MCF 10A (cell line): Measurements from ENCODE around the gene SLC6A11. TPM values are rescaled to one million over a fixed set of nuclear protein-coding genes. Genes with fewer than 3 reads are reported as not detected.

Experiments used
- BruUV-seq: library from RNA; stranded (reverse); fragments of 400-500 nt; replicated peaks from 2 replicates; lab custom pipeline; 2021; lab: Mats Ljungman, UMichigan
- CTCF ChIA-PET: fragments of 300-600 bp; sonication (Branson Sonifier 250); formaldehyde crosslinking; extraction: SDS; loops from one replicate; lab custom pipeline; 2021; ENCODE audit warnings: antibody characterized with exemption, inconsistent platforms; lab: Yijun Ruan, JAX
- POLR2A ChIA-PET: fragments of 300-600, 350-650 bp; sonication (Branson Sonifier 250); formaldehyde crosslinking; extraction: SDS; loops from one replicate; lab custom pipeline; 2020; ENCODE audit warnings: antibody characterized with exemption, inconsistent platforms; lab: Yijun Ruan, JAX
- DNase-seq: peaks from one replicate; pipeline ENCODE4 v3.0.0-alpha.2; 2018; ENCODE audit not compliant: unreplicated experiment
- H3K27ac Mint-ChIP-seq: one replicate; pipeline ENCODE4 v1.8.0; 2022; ENCODE audit warnings: mild to moderate bottlenecking, low read depth, mixed read lengths; ENCODE audit not compliant: unreplicated experiment
- H3K27me3 Mint-ChIP-seq: one replicate; pipeline ENCODE4 v1.8.0; 2022; ENCODE audit warnings: mixed read lengths; ENCODE audit not compliant: insufficient read depth, unreplicated experiment
- H3K36me3 Mint-ChIP-seq: one replicate; pipeline ENCODE4 v1.8.0; 2022; ENCODE audit warnings: mild to moderate bottlenecking, moderate library complexity, mixed read lengths; ENCODE audit not compliant: insufficient read depth, unreplicated experiment
- H3K4me1 Mint-ChIP-seq: one replicate; pipeline ENCODE4 v1.8.0; 2022; ENCODE audit warnings: mixed read lengths; ENCODE audit not compliant: insufficient read depth, unreplicated experiment
- H3K4me3 Mint-ChIP-seq: one replicate; pipeline ENCODE4 v1.8.0; 2022; ENCODE audit warnings: mild to moderate bottlenecking, moderate library complexity, mixed read lengths; ENCODE audit not compliant: unreplicated experiment
- H3K9me3 Mint-ChIP-seq: one replicate; pipeline ENCODE4 v1.8.0; 2022; ENCODE audit warnings: mixed read lengths; ENCODE audit not compliant: unreplicated experiment
- intact Hi-C: fragments of 100-400 bp; cut with micrococcal nuclease; formaldehyde crosslinking; loops from 2 replicates; pipeline ENCODE4 v1.14.1; 2022
- total RNA-seq: library from RNA; stranded (reverse); gene quantifications from 2 replicates; pipeline ENCODE4 v1.2.3, GENCODE V29; 2022
- TF ChIP-seq, protein P1 (sequence below): fragments of 200-600 bp; IDR thresholded peaks from one replicate; pipeline ENCODE4 v1.8.0; 2022; ENCODE audit warnings: antibody characterized with exemption, mild to moderate bottlenecking; ENCODE audit not compliant: unreplicated experiment

SLC6A11 gene
- total RNA-seq, 1 experiment from 2014 or later = 1.4 TPM

DNA sequence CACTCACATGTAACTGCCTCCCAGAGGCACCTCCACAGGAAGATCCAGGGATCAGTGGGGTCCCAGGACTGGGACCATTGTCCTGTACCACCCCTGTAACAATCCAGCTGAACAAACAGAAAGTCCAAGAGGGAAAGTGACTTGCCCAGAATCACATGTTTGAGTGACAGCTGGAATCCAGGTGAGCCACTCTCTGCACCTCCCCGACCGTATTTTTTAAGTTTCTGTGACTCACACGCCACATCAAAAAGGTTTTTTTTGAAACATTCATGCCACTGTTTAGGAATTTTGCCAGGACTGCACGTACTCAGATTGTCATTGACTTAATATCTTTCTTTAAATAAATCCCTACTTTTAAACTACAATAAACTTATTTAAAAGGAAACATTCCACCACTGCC, 166.8 kb downstream of the SLC6A11 start:
- no peaks in the 10 kb centered on the region for H3K9me3 Mint-ChIP-seq
- intact Hi-C loops = loop anchor here (1.0 kb wide), 1 partner anchor 224 kb away; no protein-coding TSS in a partner anchor
- no peaks in the 10 kb centered on the region for H3K36me3 Mint-ChIP-seq
- TF ChIP-seq, protein P1, sequence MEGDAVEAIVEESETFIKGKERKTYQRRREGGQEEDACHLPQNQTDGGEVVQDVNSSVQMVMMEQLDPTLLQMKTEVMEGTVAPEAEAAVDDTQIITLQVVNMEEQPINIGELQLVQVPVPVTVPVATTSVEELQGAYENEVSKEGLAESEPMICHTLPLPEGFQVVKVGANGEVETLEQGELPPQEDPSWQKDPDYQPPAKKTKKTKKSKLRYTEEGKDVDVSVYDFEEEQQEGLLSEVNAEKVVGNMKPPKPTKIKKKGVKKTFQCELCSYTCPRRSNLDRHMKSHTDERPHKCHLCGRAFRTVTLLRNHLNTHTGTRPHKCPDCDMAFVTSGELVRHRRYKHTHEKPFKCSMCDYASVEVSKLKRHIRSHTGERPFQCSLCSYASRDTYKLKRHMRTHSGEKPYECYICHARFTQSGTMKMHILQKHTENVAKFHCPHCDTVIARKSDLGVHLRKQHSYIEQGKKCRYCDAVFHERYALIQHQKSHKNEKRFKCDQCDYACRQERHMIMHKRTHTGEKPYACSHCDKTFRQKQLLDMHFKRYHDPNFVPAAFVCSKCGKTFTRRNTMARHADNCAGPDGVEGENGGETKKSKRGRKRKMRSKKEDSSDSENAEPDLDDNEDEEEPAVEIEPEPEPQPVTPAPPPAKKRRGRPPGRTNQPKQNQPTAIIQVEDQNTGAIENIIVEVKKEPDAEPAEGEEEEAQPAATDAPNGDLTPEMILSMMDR = no peak
- POLR2A ChIA-PET = interaction anchor here (0.6 kb wide), 1 partner anchor 15 kb away, joined by 3 read pairs; no protein-coding TSS in a partner anchor
- H3K27me3 Mint-ChIP-seq = peaks cover 44% of the 10 kb centered on the region
- CTCF ChIA-PET = interaction anchor here (0.6 to 4.7 kb wide), 28 partner anchors 8 to 800 kb away, joined by 3 to 43 read pairs (median 4); no protein-coding TSS in a partner anchor
- H3K4me3 Mint-ChIP-seq = no peak overlapping the region
- DNase-seq = peak; percentile 48
- H3K4me1 Mint-ChIP-seq = peaks cover 11% of the 10 kb centered on the region
- no peak overlapping the region for H3K27ac Mint-ChIP-seq
- no TSS peak for BruUV-seq

DNA sequence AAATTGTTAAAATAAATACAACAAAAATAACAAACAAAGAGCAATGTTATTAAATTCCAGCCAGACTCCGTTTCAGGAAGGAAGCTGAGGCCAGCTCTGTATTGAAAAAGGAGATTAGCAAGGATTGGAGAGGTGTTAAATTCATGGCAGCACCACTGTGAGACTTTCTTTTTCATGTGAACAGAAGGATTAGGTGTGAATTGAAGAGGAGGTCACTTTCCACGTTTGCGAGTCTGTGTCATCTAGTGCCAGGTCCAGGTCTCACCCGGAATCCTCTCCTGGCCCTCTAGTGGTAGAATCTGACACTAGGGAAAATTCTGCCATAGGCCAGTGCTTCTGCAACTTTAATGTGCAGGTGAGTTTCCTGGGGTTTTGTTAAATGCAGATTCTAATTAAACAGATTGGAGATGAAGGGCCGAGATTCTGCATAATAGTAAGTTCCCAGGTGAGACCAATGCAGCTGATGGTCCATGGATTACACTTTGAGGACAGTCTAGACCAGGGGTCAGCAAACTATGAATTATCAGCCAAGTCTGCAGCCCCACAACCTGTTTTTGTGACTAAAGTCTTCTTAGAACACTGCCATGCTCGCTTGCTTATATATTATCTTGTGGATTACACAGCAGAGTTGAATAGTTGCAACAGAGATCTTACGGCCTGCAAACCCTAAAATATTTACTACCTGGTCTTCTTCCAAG, 167.3 kb downstream of the SLC6A11 start:
- TF ChIP-seq, protein P1 = peak; percentile 63
- DNase-seq = peak; percentile 61
- BruUV-seq = no TSS peak
- Mint-ChIP-seq H3K27me3 (peaks cover 44% of the 10 kb centered on the region), H3K4me3 (no peak overlapping the region), H3K27ac (no peak overlapping the region), H3K36me3 (no peaks in the 10 kb centered on the region), H3K9me3 (no peaks in the 10 kb centered on the region), H3K4me1 (peaks cover 11% of the 10 kb centered on the region)
- ChIA-PET POLR2A (interaction anchor here (0.6 kb wide), 1 partner anchor 14 kb away, joined by 3 read pairs; no protein-coding TSS in a partner anchor), CTCF (interaction anchor here (0.6 to 4.7 kb wide), 31 partner anchors 9 to 800 kb away, joined by 3 to 43 read pairs (median 4); no protein-coding TSS in a partner anchor)
- intact Hi-C loops = loop anchor here (1.0 kb wide), 1 partner anchor 225 kb away; no protein-coding TSS in a partner anchor

DNA sequence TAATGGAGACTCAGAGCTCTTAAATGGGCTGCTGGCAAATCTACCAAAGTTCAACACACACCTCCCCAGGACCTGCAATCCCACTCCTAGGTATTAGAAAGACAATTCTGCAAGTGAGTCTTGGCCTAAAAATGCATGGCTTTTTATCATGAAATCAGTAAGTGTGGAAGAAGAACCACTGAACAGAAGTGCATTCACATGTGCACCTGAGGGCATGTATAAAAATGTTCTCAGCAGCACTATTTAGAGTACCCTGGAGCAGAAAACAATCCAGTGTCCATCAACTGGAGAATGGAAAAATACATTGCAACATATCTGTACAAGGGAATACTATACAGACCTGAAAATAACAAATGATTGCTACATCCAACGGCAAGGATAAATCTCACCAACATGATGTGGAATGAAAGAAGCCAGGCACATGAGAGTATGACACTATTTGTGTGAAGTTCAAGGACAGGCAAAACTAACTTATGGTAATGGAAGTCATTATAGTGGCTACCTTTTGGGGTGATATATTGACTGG, 168.4 kb downstream of the SLC6A11 start:
- H3K4me3 Mint-ChIP-seq = no peak overlapping the region
- DNase-seq = no peak
- no peaks in the 10 kb centered on the region for H3K9me3 Mint-ChIP-seq
- TF ChIP-seq, protein P1 = no peak
- ChIA-PET POLR2A (no interaction called here), CTCF (interaction anchor here (0.6 to 4.7 kb wide), 9 partner anchors 15 to 419 kb away, joined by 3 to 43 read pairs (median 3); no protein-coding TSS in a partner anchor)
- BruUV-seq = no TSS peak
- H3K4me1 Mint-ChIP-seq = peaks cover 11% of the 10 kb centered on the region
- H3K27ac Mint-ChIP-seq = no peak overlapping the region
- no peaks in the 10 kb centered on the region for H3K36me3 Mint-ChIP-seq
- intact Hi-C loops = no loop called here
- H3K27me3 Mint-ChIP-seq = peaks cover 50% of the 10 kb centered on the region

DNA sequence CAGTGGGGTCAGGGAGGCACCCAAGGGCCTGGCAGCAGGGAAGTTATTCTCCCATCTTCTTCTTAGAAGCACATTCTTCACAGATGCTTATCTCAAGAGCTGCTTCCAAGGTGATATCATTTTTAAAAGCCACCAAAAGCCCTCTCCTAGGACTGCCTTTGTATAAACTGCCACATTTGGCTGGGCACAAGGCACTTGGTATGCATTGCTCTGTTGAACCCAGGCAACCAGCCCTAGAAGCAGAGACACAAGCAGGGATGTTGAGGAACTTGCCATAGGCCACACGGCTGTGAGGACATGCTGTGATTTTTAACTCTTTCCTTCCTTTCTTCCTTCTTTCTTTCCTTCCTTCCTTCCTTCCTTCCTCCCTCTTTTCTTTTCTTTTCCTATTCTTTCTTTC, 169.2 kb downstream of the SLC6A11 start:
- ChIA-PET POLR2A (no interaction called here), CTCF (interaction anchor here (0.6 to 4.7 kb wide), 6 partner anchors 21 to 234 kb away, joined by 3 to 43 read pairs (median 4); no protein-coding TSS in a partner anchor)
- Mint-ChIP-seq H3K27ac (no peak overlapping the region), H3K4me1 (peaks cover 11% of the 10 kb centered on the region), H3K9me3 (no peaks in the 10 kb centered on the region), H3K27me3 (peaks cover 50% of the 10 kb centered on the region), H3K36me3 (no peaks in the 10 kb centered on the region), H3K4me3 (no peak overlapping the region)
- no TSS peak for BruUV-seq
- intact Hi-C loops = no loop called here
- TF ChIP-seq, protein P1 = no peak
- DNase-seq = no peak
